ENCODE measurements around the gene SH3RF1. TPM values are rescaled to one million over a fixed set of nuclear protein-coding genes. Genes with fewer than 3 reads are reported as not detected.
"Not testable (repeated sequence)": the region's sequence is repeated elsewhere in the genome, so short reads cannot be mapped to it uniquely, and the experiment has no call there.

Gene SH3RF1
- total and polyA plus RNA-seq, 5 experiments from 2014 or later: 0.16 TPM; not detected in 4

- DNase-seq (no peak), ATAC-seq (no peak)
- POLR2A ChIA-PET: no interaction called here
- no peaks in the 10 kb centered on the region for H3K36me3 Mint-ChIP-seq
- H3K4me1 Mint-ChIP-seq: peaks cover 0 to 9% (median 0%) of the 10 kb centered on the region in 4 donors
- no peak overlapping the region for H3K4me3 Mint-ChIP-seq
- H3K27ac Mint-ChIP-seq: no peak overlapping the region
- H3K27me3 Mint-ChIP-seq: peaks cover 0 to 6% (median 0%) of the 10 kb centered on the region in 5 donors
- peaks cover 0 to 10% (median 0%) of the 10 kb centered on the region in 9 donors for H3K9me3 Mint-ChIP-seq
Observed at GRCh38 chr4:169207436-169208089, 63.2 kb downstream of the SH3RF1 start.

GRCh38 chr4:169205744-169206080 is 65.0 kb downstream of the SH3RF1 start:
- POLR2A ChIA-PET: no interaction called here
- Mint-ChIP-seq H3K4me1 (peaks cover 0 to 4% (median 0%) of the 10 kb centered on the region in 4 donors), H3K4me3 (no peak overlapping the region), H3K9me3 (peaks cover 0 to 10% (median 0%) of the 10 kb centered on the region in 9 donors), H3K27me3 (peaks cover 0 to 4% (median 0%) of the 10 kb centered on the region in 5 donors), H3K27ac (no peak overlapping the region), H3K36me3 (no peaks in the 10 kb centered on the region)
- DNase-seq: no peak
- ATAC-seq: no peak

GRCh38 chr4:169205075-169205743 is 65.5 kb downstream of the SH3RF1 start:
- DNase-seq (no peak), ATAC-seq (no peak)
- Mint-ChIP-seq H3K4me1 (peaks cover 0 to 2% (median 0%) of the 10 kb centered on the region in 4 donors), H3K27me3 (peaks cover 0 to 4% (median 0%) of the 10 kb centered on the region in 5 donors), H3K9me3 (peaks cover 0 to 7% (median 0%) of the 10 kb centered on the region in 9 donors), H3K27ac (no peak overlapping the region), H3K4me3 (no peak overlapping the region), H3K36me3 (no peaks in the 10 kb centered on the region)
- POLR2A ChIA-PET: no interaction called here

GRCh38 chr4:169203891-169204290 is 66.9 kb downstream of the SH3RF1 start:
- H3K4me3 Mint-ChIP-seq: no peak overlapping the region
- DNase-seq: no peak
- POLR2A ChIA-PET: no interaction called here
- H3K27ac Mint-ChIP-seq: no peak overlapping the region
- no peaks in the 10 kb centered on the region for H3K9me3 Mint-ChIP-seq
- H3K36me3 Mint-ChIP-seq: no peaks in the 10 kb centered on the region
- no peak for ATAC-seq
- peaks cover 0 to 4% (median under 1%) of the 10 kb centered on the region in 5 donors for H3K27me3 Mint-ChIP-seq
- peaks cover 0 to 2% (median 0%) of the 10 kb centered on the region in 4 donors for H3K4me1 Mint-ChIP-seq

GRCh38 chr4:169203278-169203677 is 67.5 kb downstream of the SH3RF1 start:
- H3K9me3 Mint-ChIP-seq, H3K4me3 Mint-ChIP-seq, H3K27ac Mint-ChIP-seq, POLR2A ChIA-PET, ATAC-seq, DNase-seq, H3K36me3 Mint-ChIP-seq, H3K27me3 Mint-ChIP-seq, H3K4me1 Mint-ChIP-seq: not testable (repeated sequence)

GRCh38 chr4:169202878-169203277 is 67.9 kb downstream of the SH3RF1 start:
- ATAC-seq (no peak), DNase-seq (no peak)
- peaks cover 0 to 4% (median 3%) of the 10 kb centered on the region in 5 donors for H3K27me3 Mint-ChIP-seq
- peaks cover 0 to 2% (median 0%) of the 10 kb centered on the region in 4 donors for H3K4me1 Mint-ChIP-seq
- H3K4me3 Mint-ChIP-seq: no peak overlapping the region
- H3K27ac Mint-ChIP-seq: no peak overlapping the region
- H3K36me3 Mint-ChIP-seq: no peaks in the 10 kb centered on the region
- POLR2A ChIA-PET: no interaction called here
- H3K9me3 Mint-ChIP-seq: no peaks in the 10 kb centered on the region

- no peaks in the 10 kb centered on the region for H3K36me3 Mint-ChIP-seq
- H3K9me3 Mint-ChIP-seq: no peaks in the 10 kb centered on the region
- no peak for ATAC-seq
- POLR2A ChIA-PET: no interaction called here
- DNase-seq: no peak
- no peak overlapping the region for H3K27ac Mint-ChIP-seq
- H3K4me1 Mint-ChIP-seq: peaks cover 0 to 2% (median 0%) of the 10 kb centered on the region in 4 donors
- no peak overlapping the region for H3K4me3 Mint-ChIP-seq
- H3K27me3 Mint-ChIP-seq: peaks cover 0 to 4% (median 3%) of the 10 kb centered on the region in 5 donors
Observed at GRCh38 chr4:169202145-169202699, 68.5 kb downstream of the SH3RF1 start.

GRCh38 chr4:169201222-169202144 is 69.3 kb downstream of the SH3RF1 start:
- Mint-ChIP-seq H3K4me3 (no peak overlapping the region), H3K4me1 (peaks cover 0 to 2% (median 0%) of the 10 kb centered on the region in 4 donors), H3K27me3 (peaks cover 0 to 5% (median 3%) of the 10 kb centered on the region in 5 donors), H3K9me3 (peaks cover 0 to 3% (median 0%) of the 10 kb centered on the region in 9 donors), H3K36me3 (peaks cover 0 to 3% (median 0%) of the 10 kb centered on the region in 3 donors), H3K27ac (no peak overlapping the region)
- DNase-seq: no peak
- no peak for ATAC-seq
- POLR2A ChIA-PET: no interaction called here

GRCh38 chr4:169200361-169201030 is 70.3 kb downstream of the SH3RF1 start:
- no peak overlapping the region for H3K4me3 Mint-ChIP-seq
- ATAC-seq (no peak), DNase-seq (no peak)
- peaks cover 0 to 13% (median 4%) of the 10 kb centered on the region in 9 donors for H3K9me3 Mint-ChIP-seq
- POLR2A ChIA-PET: no interaction called here
- H3K27me3 Mint-ChIP-seq: peaks cover 0 to 6% (median 4%) of the 10 kb centered on the region in 5 donors
- H3K27ac Mint-ChIP-seq: no peak overlapping the region
- peaks cover 0 to 13% (median 0%) of the 10 kb centered on the region in 3 donors for H3K36me3 Mint-ChIP-seq
- H3K4me1 Mint-ChIP-seq: peaks cover 0 to 2% (median 0%) of the 10 kb centered on the region in 4 donors

GRCh38 chr4:169199184-169199583 is 71.6 kb downstream of the SH3RF1 start:
- ATAC-seq (no peak), DNase-seq (no peak)
- H3K9me3 Mint-ChIP-seq: peaks cover 0 to 23% (median 12%) of the 10 kb centered on the region in 9 donors
- POLR2A ChIA-PET: no interaction called here
- H3K4me3 Mint-ChIP-seq: no peak overlapping the region
- H3K27me3 Mint-ChIP-seq: peaks cover 0 to 6% (median 3%) of the 10 kb centered on the region in 5 donors
- H3K27ac Mint-ChIP-seq: no peak overlapping the region
- peaks cover 0 to 2% (median 0%) of the 10 kb centered on the region in 4 donors for H3K4me1 Mint-ChIP-seq
- peaks cover 0 to 22% (median 0%) of the 10 kb centered on the region in 3 donors for H3K36me3 Mint-ChIP-seq

- Mint-ChIP-seq H3K36me3 (peaks cover 0 to 22% (median 0%) of the 10 kb centered on the region in 3 donors), H3K4me1 (peaks cover 0 to 2% (median 0%) of the 10 kb centered on the region in 4 donors), H3K9me3 (peaks cover 0 to 23% (median 12%) of the 10 kb centered on the region in 9 donors), H3K27ac (no peak overlapping the region), H3K4me3 (no peak overlapping the region), H3K27me3 (peaks cover 0 to 6% (median 3%) of the 10 kb centered on the region in 5 donors)
- POLR2A ChIA-PET: no interaction called here
- DNase-seq (no peak), ATAC-seq (no peak)
Observed at GRCh38 chr4:169198167-169198566, 72.6 kb downstream of the SH3RF1 start.

GRCh38 chr4:169197206-169197605 is 73.5 kb downstream of the SH3RF1 start:
- DNase-seq, H3K27ac Mint-ChIP-seq, H3K4me1 Mint-ChIP-seq, ATAC-seq, H3K4me3 Mint-ChIP-seq, POLR2A ChIA-PET, H3K27me3 Mint-ChIP-seq: not testable (repeated sequence)
- Mint-ChIP-seq H3K36me3 (peaks cover 0 to 22% (median 0%) of the 10 kb centered on the region in 3 donors), H3K9me3 (peaks cover 0 to 23% (median 12%) of the 10 kb centered on the region in 9 donors)

Measured in naive thymus-derived CD8-positive, alpha-beta T cell (primary cell).